GM18498 (cell line): ENCODE measurements around the gene OR2Y1.
"Not testable (repeated sequence)": the region's sequence is repeated elsewhere in the genome, so short reads cannot be mapped to it uniquely, and the experiment has no call there.

Experiments
- ATAC-seq: cut with Tn5 transposase; IDR thresholded peaks from one replicate; pipeline ENCODE4 v1.9.1; 2021; ENCODE audit warnings: mild to moderate bottlenecking, moderate library complexity; ENCODE audit not compliant: unreplicated experiment

The OR2Y1 gene

DNA sequence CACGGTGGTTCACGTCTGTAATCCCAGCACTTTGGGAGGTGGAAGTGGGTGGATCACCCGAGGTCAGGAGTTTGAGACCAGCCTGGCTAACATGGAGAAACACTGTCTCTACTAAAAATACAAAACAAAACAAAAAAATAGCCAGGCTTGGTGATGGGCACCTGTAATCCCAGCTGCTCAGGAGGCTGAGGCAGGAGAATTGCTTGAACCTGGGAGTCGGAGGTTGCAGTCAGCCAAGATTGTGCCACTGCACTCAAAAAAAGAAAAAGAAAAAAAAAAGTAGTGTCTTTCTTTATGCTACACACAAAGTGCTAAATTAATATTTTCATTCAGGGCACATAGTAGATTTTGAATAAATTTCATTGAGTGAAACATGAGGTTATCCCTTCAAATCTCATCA lies 1.1 kb upstream of the OR2Y1 start:
- not testable (repeated sequence) for ATAC-seq

DNA sequence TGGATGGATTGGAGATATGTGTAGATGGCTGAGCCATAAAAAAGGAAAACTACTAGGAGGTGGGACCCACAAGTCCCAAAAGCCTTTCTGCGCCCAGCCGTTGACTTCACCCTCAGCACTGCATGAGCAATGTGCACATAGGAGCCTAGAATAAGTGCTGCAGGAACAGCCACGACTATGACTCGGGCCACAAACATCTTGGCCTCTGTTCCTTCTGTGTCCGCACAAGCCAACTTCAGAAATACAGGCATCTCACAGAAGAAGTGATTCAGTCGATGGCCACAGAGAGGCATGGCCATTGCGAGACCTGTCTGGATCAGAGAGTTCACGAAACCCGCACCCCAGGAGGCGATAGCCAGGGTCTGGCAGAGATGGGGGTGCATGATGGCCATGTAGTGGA lies 587 bp downstream of the OR2Y1 start:
- ATAC-seq = no peak

DNA sequence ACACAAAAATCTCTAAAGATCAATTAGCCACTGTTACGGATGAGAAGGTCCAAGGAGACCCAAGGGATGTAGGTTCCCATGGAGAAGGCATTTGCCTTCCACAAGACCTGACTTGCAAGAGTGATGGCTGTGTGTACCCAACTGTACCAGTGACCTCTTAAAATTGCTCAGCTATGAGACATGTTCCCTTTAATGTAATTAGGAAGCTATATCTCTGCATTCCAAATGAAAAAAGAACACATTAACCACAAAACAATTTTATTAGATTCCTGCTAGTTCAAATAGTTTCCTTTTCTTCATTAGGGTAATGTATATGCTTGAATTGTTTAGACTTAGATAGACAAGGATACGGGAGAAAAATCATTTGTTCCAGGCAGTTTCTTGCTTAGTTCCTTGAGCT lies 3.3 kb downstream of the OR2Y1 start:
- ATAC-seq = no peak

DNA sequence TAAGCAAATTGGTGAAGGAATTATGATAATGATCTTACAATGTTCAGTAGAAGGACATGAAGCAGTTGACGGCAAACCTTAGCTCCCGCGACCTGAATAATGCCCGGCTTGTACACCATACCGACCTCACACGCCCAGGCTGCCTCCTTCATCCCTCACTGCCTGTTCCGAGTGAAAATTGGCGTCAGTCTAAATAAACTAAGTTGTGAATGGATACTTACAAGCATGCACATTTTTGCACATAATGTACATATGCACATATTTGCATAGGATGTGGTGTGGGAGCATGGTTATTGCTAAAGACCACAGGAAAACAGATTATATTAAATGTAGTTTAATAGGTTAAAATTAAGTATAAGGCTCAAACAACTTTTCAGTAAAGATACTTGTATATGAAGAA lies 14.9 kb downstream of the OR2Y1 start:
- no peak for ATAC-seq

DNA sequence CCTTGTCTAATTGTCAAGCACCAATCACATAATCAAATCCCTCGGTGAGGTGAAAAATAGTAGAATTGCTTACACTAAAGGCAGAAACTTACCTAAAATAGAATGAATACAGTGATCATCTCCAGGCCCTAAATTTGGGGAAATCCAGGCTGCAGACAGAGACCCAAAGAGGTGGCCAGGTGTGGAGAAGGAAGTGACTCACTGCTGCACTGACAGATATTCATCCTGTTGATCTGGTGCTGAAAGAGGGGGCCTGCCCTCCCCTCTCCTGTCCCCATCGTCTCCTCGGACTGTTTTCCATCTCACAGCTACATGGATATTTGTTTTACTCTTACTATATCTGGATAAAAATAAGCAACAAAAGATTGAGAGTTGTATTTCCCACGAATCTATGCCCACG lies 15.9 kb downstream of the OR2Y1 start:
- ATAC-seq = no peak

DNA sequence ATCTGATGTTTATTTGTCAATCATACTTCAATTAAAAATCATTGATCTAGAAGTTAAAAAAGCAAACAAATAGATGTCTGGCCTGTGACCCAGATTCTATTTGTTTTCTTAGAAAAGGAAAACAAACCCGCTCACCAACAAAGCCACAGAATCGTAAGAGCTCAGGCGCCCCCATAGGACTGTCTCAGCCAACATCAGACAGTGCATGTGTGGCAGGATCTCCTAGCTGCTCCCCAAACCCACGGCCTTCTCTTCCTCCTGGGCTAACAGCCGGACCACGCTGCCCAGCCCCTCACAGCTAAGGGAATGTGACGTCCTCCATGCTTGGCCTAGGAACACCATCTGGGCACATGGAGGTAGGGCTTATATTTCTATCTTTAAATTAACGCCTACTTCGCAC lies 19.4 kb downstream of the OR2Y1 start:
- ATAC-seq = no peak

DNA sequence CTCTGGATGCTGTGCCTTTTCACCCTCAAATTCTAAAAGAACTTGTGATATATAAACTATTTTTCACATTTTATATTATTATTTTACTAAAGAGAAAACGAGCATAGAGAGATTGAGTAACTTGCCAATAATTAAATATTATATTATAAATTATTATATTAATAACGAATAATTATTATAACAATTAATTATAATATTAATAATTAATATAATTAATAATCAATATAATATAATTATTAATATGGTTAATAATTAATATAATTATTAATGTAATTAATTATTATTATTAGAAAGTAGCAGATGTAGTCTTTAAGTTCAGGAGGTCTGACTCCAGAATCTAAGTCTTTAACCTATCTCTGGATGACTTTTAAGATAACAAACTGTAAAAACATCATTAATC lies 20.1 kb downstream of the OR2Y1 start:
- ATAC-seq = no peak

DNA sequence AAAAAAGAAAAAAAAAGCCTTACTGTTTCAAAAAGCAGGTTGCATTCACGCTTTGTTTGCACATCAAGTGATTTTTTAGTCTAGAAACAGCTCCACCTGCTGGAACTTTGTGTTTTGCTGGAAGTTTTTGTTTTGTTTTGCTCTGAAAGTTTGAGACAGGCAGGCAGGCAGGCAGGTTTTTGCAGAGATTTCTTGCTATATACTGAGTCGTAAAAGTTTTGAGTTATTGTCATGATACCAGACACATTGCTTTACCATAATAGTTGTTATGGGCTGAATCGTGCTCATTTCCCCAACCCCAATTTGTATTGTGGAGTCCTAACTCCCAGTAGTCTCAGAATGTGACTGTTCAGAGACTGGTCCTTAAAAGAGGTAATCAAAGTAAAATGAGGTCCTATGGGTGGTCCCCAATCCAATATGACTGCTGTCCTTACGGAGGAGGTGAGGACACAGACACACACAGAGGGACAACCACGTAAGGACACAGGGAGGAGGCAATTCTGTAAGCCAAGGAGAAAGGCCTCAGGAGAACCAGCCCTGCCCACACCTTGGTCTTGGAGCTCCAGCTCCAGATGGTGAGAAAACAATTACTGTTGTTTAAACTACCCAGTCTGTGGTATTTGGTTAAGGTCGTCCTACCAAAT lies 20.9 kb downstream of the OR2Y1 start:
- no peak for ATAC-seq

DNA sequence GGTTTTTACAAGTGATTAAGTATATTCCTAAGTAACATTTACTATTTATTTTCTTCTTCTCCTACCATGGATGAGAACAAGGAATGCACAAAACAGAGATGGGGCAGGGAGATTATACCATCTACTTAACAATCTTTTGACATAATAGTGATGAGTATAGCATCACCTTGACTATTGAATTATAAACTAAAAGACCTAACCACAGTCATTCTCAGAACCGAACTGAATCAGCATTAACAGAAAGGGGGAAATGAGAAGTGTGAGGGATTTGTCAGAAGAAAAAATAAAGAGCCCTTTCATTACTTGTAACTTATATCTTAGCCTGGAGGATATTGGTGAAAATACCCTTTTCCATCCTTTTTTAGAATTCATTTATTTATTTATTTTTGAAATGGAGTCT lies 21.9 kb downstream of the OR2Y1 start:
- peak; percentile 45 for ATAC-seq

DNA sequence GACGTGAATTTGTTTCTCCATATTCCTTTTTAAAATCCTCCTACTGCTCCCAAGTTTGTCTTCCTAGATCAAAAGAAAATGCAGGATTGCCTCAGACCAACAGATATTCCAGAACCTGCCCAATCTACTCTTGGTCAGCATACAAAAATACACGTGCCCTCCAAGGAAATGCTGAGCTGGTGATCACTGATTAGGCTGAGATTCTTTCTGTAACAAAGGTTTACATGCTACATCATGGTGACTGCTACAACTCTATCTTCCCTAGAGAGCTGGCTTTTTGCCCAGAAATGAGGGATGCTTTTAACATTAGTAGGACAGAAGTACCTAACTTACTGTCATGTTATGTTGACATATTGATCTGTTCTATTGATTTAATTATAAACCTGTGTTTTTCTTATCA lies 35.5 kb downstream of the OR2Y1 start:
- ATAC-seq = no peak

DNA sequence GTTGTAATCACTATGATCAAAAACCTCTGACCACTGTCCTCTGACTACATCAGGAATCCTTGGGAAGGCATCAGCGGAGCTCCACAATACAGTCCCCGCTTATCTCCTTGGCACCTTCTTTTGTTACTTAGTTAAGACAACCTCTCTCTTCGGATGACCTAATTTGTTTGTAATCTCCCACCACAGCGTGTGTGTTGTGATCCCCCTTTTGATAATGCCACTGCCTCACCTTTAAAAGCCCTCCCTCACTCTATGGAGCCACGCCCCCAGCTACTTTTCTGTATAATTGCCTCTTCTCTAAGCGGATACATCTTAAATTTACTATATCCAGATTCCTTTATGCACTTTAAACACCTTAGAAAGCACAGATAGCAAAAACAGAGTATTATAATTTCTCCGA lies 35.9 kb downstream of the OR2Y1 start:
- no peak for ATAC-seq

DNA sequence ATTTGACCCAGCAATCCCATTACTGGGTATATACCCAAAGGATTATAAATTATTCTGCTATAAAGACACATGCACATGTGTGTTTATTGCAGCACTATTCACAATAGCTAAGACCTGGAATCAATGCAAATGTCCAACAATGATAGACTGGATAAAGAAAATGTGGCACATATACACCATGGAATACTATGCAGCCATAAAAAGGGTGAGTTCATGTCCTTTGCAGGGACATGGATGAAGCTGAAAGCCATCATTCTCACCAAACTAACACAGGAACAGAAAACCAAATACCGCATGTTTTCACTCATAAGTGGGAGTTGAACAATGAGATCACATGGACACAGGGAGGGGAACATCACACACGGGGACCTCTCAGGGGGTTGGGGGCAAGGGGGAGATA lies 36.5 kb downstream of the OR2Y1 start:
- ATAC-seq = not testable (repeated sequence)

DNA sequence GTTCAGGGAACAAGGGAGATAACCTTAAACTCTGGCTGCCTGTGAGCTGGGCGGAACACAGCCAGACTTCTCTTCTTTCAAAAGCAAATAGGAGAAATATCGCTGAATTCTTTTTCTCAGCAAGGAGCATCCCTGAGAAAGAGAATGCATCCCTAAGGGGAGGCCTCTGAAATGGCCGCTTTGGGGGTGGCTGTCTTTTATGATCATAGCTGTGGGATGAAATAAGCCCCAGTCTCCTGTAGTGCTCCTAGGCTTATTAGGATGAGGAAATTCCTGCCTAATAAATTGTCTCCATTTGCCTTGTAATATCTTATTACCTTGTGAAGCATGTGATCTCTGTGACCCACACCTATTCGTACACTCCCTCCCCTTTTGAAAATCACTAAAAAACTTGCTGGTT lies 39.4 kb downstream of the OR2Y1 start:
- not testable (repeated sequence) for ATAC-seq

DNA sequence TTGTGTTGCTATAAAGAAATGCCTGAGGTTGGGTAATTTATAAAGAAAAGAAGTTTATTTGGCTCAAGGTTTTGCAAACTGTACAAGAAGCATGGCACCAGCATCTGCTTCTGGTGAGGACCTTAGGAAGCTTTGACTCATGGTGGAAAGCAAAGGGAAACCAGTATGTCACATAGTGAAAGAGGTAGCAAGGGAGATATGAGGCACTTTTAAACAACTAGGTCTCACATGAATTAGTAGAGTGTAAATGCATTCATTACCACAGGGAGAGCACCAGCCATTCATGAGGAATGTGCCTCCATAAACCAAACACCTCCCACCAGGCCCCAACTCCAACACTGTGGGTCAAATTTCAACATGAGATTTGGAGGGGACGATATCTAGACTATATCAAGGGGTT lies 40.8 kb downstream of the OR2Y1 start:
- no peak for ATAC-seq

DNA sequence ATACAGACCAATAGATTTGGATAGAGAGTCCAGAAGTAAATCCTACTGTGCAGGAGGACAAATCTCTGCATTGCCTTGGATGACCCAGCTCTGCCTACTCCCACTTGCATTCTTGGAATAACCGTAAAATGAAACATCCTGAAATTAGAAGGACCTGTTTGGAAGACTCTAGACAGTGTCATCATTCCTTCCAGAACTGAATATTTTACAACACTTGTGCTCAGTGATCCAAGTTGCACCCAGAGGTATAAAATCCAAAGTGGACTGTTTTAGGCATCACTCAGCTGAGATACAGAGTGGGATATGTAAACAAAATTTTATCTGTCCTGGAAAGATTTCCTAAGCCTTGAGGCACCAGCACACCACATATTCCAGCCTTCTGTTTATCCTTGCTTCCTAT lies 43.7 kb downstream of the OR2Y1 start:
- ATAC-seq = no peak

DNA sequence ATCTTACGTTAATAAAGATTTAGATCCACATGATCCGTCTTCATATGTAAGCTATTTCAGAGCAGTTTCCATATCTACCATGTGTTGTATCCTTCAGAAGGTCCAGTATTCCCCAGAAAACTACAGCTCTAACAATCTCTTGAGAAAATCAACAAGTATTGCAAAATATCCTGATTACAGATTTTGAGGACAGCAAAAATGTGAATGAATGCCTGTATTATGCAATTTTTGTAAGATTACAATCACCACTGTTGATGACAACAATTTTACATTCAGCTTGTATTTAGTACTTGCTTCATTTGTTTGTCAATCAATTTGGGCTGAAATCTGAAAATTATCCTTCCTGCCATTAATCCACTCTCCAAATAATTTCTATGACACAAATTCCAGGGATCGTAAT lies 47.4 kb downstream of the OR2Y1 start:
- ATAC-seq = no peak

DNA sequence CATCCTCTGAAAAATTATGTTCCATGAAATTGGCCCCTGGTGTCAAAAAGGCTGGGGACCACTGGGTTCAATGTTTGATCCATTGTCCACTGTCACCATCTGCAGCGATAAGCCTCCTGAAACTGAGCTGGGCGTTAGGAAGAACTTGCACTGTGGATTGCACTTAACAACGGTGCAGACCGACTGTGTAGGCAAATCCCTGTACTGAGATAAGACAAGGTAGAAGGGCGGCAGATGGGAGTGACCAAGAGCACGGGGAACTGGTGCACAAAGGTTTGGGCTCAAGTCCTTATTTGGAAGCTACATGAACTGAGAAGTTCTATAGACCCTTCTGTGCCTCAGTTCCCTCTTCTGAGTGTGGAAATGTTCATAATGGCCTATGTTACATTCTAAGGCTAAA lies 48.8 kb downstream of the OR2Y1 start:
- ATAC-seq = no peak

DNA sequence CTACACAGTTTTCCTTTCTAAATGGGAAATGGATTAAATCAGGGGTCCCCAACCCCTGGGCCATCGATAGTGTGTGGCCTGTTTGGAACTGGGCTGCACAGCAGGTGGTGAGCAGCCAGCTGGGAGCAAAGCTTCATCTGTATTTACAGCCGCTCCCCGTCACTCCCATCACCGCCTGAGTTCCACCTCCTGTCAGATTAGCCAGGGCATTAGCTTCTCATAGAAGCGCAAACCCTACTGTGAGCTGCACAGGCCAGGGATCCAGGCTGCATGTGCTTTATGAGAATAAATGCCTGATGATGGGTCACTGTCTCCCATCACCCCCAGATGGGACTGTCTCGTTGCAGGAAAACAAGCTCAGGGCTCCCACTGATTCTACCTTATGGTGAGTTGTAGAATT lies 49.3 kb downstream of the OR2Y1 start:
- ATAC-seq = no peak

DNA sequence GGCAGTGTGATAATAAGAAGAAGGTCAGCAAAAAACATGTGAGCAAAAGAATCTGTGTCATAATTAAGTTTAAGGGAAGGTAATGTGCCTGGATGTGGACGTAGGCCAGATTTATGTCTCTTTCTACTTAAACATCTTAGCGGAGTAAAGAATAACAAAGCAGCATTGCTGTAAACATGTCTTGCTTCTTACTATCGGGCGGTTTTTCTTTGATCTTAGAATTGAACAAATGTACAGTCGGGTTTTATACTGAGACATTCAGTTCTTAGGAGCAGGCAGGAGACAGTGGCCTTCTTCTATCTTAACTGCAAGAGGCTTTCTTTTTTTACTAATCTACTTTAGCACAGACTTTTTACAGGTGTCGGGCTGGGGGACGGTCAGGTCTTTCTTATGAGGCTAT lies 50.1 kb downstream of the OR2Y1 start:
- ATAC-seq = no peak
